IMR-90 (cell line): Measurements from ENCODE around the gene ITIH5. TPM values are rescaled to one million over a fixed set of nuclear protein-coding genes. Genes with fewer than 3 reads are reported as not detected.

Experiments
- ATAC-seq: fragments of 200-7000 bp; cut with Tn5 transposase; 2 replicates; pipeline ENCODE4 v1.9.1; 2020; ENCODE audit warnings: low read depth, mild to moderate bottlenecking, moderate library complexity
- BruUV-seq: library from RNA; stranded (reverse); fragments of 400-500 nt; replicated peaks from 2 replicates; lab custom pipeline; 2021; lab: Mats Ljungman, UMichigan
- CTCF ChIA-PET: fragments of 300-600 bp; formaldehyde crosslinking; extraction: SDS; loops from one replicate; lab custom pipeline; 2021; ENCODE audit warnings: antibody characterized with exemption; lab: Yijun Ruan, JAX
- POLR2A ChIA-PET: fragments of 300-600 bp; sonication (Branson Sonifier 250); formaldehyde crosslinking; loops from one replicate; lab custom pipeline; 2022; ENCODE audit warnings: antibody characterized with exemption; ENCODE audit not compliant: unreplicated experiment; lab: Charles Lee
- DNase-seq: peaks from one replicate; pipeline ENCODE4 v3.0.0; 2013
- H2AFZ ChIP-seq: replicated peaks from 2 replicates; pipeline ENCODE3; 2013; ENCODE audit warnings: low read length, mild to moderate bottlenecking; ENCODE audit not compliant: poor library complexity
- H2AK5ac ChIP-seq: 2 replicates; pipeline ENCODE4 v1.6.1; 2013; ENCODE audit warnings: low read depth, low read length, inconsistent platforms
- H2AK9ac ChIP-seq: replicated peaks from 2 replicates; pipeline ENCODE3; 2013; ENCODE audit warnings: mild to moderate bottlenecking, low read depth, low read length, moderate library complexity; ENCODE audit not compliant: poor library complexity
- H2BK120ac ChIP-seq: 2 replicates; pipeline ENCODE4 v1.6.1; 2013; ENCODE audit warnings: low read depth, low read length, inconsistent platforms
- H2BK15ac ChIP-seq: 3 replicates; pipeline ENCODE4 v1.6.1; 2013; ENCODE audit warnings: low read depth, low read length, inconsistent platforms
- H2BK20ac ChIP-seq: 2 replicates; pipeline ENCODE4 v1.6.1; 2013; ENCODE audit warnings: low read depth, mild to moderate bottlenecking, inconsistent platforms, low read length, moderate library complexity
- H2BK5ac ChIP-seq: 2 replicates; pipeline ENCODE4 v1.6.1; 2013; ENCODE audit warnings: mild to moderate bottlenecking, low read depth, low read length, inconsistent platforms; ENCODE audit not compliant: poor library complexity, severe bottlenecking
- H3K14ac ChIP-seq: replicated peaks from 2 replicates; pipeline ENCODE4 v1.6.1; 2013; ENCODE audit warnings: low read depth, low read length, inconsistent platforms
- H3K18ac ChIP-seq: 2 replicates; pipeline ENCODE4 v1.6.1; 2013; ENCODE audit warnings: low read depth, low read length, control low read depth
- H3K23ac ChIP-seq: 2 replicates; pipeline ENCODE4 v1.6.1; 2013; ENCODE audit warnings: low read depth, low read length, inconsistent platforms
- H3K27ac ChIP-seq: 2 replicates; pipeline ENCODE4 v1.5.1; 2013; ENCODE audit warnings: mild to moderate bottlenecking, control low read depth, low read length; ENCODE audit not compliant: insufficient read depth
- H3K27me3 ChIP-seq: 2 replicates; pipeline ENCODE4 v1.6.1; 2013; ENCODE audit warnings: low read length; ENCODE audit not compliant: control insufficient read depth, insufficient read depth
- H3K36me3 ChIP-seq: 2 replicates; pipeline ENCODE4 v1.6.1; 2013; ENCODE audit warnings: low read length, mixed read lengths; ENCODE audit not compliant: control insufficient read depth, insufficient read depth
- H3K4ac ChIP-seq: 2 replicates; pipeline ENCODE4 v1.6.1; 2013; ENCODE audit warnings: low read depth, low read length, inconsistent platforms
- H3K4me1 ChIP-seq: 2 replicates; pipeline ENCODE4 v1.6.1; 2013; ENCODE audit warnings: low read length, mixed read lengths; ENCODE audit not compliant: control insufficient read depth, insufficient read depth
- H3K4me2 ChIP-seq: 2 replicates; pipeline ENCODE4 v1.6.1; 2013; ENCODE audit warnings: low read depth, mild to moderate bottlenecking, control low read depth, low read length, moderate library complexity
- H3K4me3 ChIP-seq: 2 replicates; pipeline ENCODE4 v1.5.1; 2013; ENCODE audit warnings: low read depth, mild to moderate bottlenecking, control low read depth, low read length, moderate library complexity; ENCODE audit not compliant: insufficient read depth
- H3K56ac ChIP-seq: 2 replicates; pipeline ENCODE4 v1.6.1; 2013; ENCODE audit warnings: low read length, inconsistent platforms; ENCODE audit not compliant: insufficient read depth; ENCODE audit errors: extremely low read depth
- H3K79me1 ChIP-seq, 2 experiments: 2 replicates each; pipeline ENCODE4 v1.6.1; 2013; ENCODE audit warnings: low read length in 2 of 2, inconsistent platforms in 1 of 2, low read depth in 1 of 2
- H3K9ac ChIP-seq: 2 replicates; pipeline ENCODE4 v1.6.1; 2013; ENCODE audit warnings: low read depth, low read length, control low read depth
- H3K9me1 ChIP-seq: 2 replicates; pipeline ENCODE4 v1.6.1; 2013; ENCODE audit warnings: low read length, inconsistent platforms; ENCODE audit not compliant: insufficient read depth
- H3K9me3 ChIP-seq: 2 replicates; pipeline ENCODE4 v1.6.1; 2013; ENCODE audit warnings: low read length; ENCODE audit not compliant: control insufficient read depth, insufficient read depth
- H4K20me1 ChIP-seq: 2 replicates; pipeline ENCODE4 v1.6.1; 2013; ENCODE audit warnings: low read length, inconsistent platforms; ENCODE audit not compliant: insufficient read depth
- H4K5ac ChIP-seq: 2 replicates; pipeline ENCODE4 v1.6.1; 2013; ENCODE audit warnings: mild to moderate bottlenecking, low read depth, low read length, control low read depth
- H4K8ac ChIP-seq, 2 experiments: 2 replicates each; pipeline ENCODE4 v1.6.1; 2013; ENCODE audit warnings: low read depth in 2 of 2, low read length in 2 of 2, control low read depth in 1 of 2, inconsistent platforms in 1 of 2
- H4K91ac ChIP-seq: 2 replicates; pipeline ENCODE4 v1.6.1; 2013; ENCODE audit warnings: low read depth, low read length, inconsistent platforms; ENCODE audit not compliant: insufficient read depth
- BHLHE40 ChIP-seq: fragments of 150-350 bp; IDR thresholded peaks from 2 replicates; pipeline ENCODE4 v1.6.1; 2016; ENCODE audit warnings: mild to moderate bottlenecking, low read depth, low read length
- CHD1 ChIP-seq: IDR thresholded peaks from 2 replicates; pipeline ENCODE4 v1.6.1; 2012; ENCODE audit warnings: low read depth, low read length, improper control_type of control experiment
- MXI1 ChIP-seq: IDR thresholded peaks from 2 replicates; pipeline ENCODE4 v1.6.1; 2012; ENCODE audit warnings: low read depth, mild to moderate bottlenecking, low read length, moderate library complexity, borderline replicate concordance
- NFE2L2 ChIP-seq: fragments of 150-350 bp; IDR thresholded peaks from 2 replicates; pipeline ENCODE4 v1.6.1; 2016; ENCODE audit warnings: low read depth, mild to moderate bottlenecking, low read length
- POLR2A ChIP-seq: IDR thresholded peaks from 2 replicates; pipeline ENCODE4 v1.6.1; 2012; ENCODE audit warnings: mild to moderate bottlenecking, low read depth, low read length
- RAD21 ChIP-seq: IDR thresholded peaks from 2 replicates; pipeline ENCODE4 v1.6.1; 2012; ENCODE audit warnings: low read length, improper control_type of control experiment
- RCOR1 ChIP-seq: IDR thresholded peaks from 2 replicates; pipeline ENCODE4 v1.6.1; 2012; ENCODE audit warnings: mild to moderate bottlenecking, low read length, improper control_type of control experiment; ENCODE audit not compliant: insufficient replicate concordance
- USF2 ChIP-seq: fragments of 150-350 bp; IDR thresholded peaks from 2 replicates; pipeline ENCODE4 v1.6.1; 2017; ENCODE audit warnings: mild to moderate bottlenecking, antibody characterized with exemption, low read length, low read depth
- WGBS, 2 experiments: methylation state at CpG; one replicate each; pipeline versions ENCODE4 v1.1.5 to v1.1.7; 2013; ENCODE audit warnings: missing lambda C conversion rate in 2 of 2; ENCODE audit not compliant: insufficient read length in 1 of 2; ENCODE audit errors: extremely low coverage in 2 of 2; 5-methylcytosine and 5-hydroxymethylcytosine counted together
- dilution Hi-C: fragments of 300-500 bp; cut with HindIII; formaldehyde crosslinking; loops from one replicate; pipeline ENCODE4 v1.14.3; 2018; ENCODE audit warnings: low sequenced_read_pairs; ENCODE audit not compliant: unreplicated experiment
- in situ Hi-C: fragments of 300-500 bp; cut with MboI; formaldehyde crosslinking; loops from 3 replicates; pipeline ENCODE4 v1.14.3; 2019; ENCODE audit warnings: low sequenced_read_pairs, inconsistent platforms, mixed read lengths
- intact Hi-C: fragments of 100-400 bp; cut with micrococcal nuclease; formaldehyde crosslinking; loops from 2 replicates; pipeline ENCODE4 v1.10.0; 2022
- polyA plus RNA-seq, 3 experiments: library from polyadenylated mRNA; depleted of rRNA; stranded (reverse); fragments of >200 nt; gene quantifications; 2 replicates each; pipeline ENCODE4 v1.2.3, GENCODE V29; 2012; ENCODE audit warnings: low replicate concordance in 1 of 3
- total RNA-seq: library from RNA; depleted of rRNA; stranded (reverse); fragments of >200 nt; gene quantifications from 2 replicates; pipeline ENCODE4 v1.2.3, GENCODE V29; 2012

The ITIH5 gene
- total and polyA plus RNA-seq, 2 of the 4 experiments (the other 2 are of a cell fraction), result under 0.01 to 0.07 TPM

GRCh38 chr10:7622969-7623368 lies 43.8 kb downstream of the ITIH5 start:
- no peak overlapping the region for H4K5ac ChIP-seq
- no peak overlapping the region for H2BK120ac ChIP-seq
- DNase-seq (no peak), ATAC-seq (no peak)
- H2BK20ac ChIP-seq, result no peak overlapping the region
- H3K9me1 ChIP-seq, result no peaks in the 10 kb centered on the region
- H3K4me2 ChIP-seq, result no peak overlapping the region
- no peak overlapping the region for H3K14ac ChIP-seq
- no TSS peak for BruUV-seq
- dilution Hi-C loops (no loop called here), intact Hi-C loops (no loop called here), in situ Hi-C loops (no loop called here)
- no peak overlapping the region for H3K56ac ChIP-seq
- WGBS, 2 experiments, result no CpG with 5 or more reads among the region's 6 CpGs
- no peak overlapping the region for H3K4me3 ChIP-seq
- H2AK5ac ChIP-seq, result no peak overlapping the region
- H3K27me3 ChIP-seq, result no peaks in the 10 kb centered on the region
- no peak overlapping the region for H3K4ac ChIP-seq
- no peak overlapping the region for H2AK9ac ChIP-seq
- no peaks in the 10 kb centered on the region for H3K9me3 ChIP-seq
- H3K36me3 ChIP-seq, result no peaks in the 10 kb centered on the region
- H2BK15ac ChIP-seq, result no peak overlapping the region
- no peak overlapping the region for H2BK5ac ChIP-seq
- no peak overlapping the region for H3K23ac ChIP-seq
- no peak overlapping the region for H3K9ac ChIP-seq
- H2AFZ ChIP-seq, result no peak overlapping the region
- POLR2A ChIA-PET, result no interaction called here
- TF ChIP-seq POLR2A, result no peak
- TF ChIP-seq BHLHE40, result no peak
- TF ChIP-seq NFE2L2, result no peak
- TF ChIP-seq RAD21, result no peak
- no peak for TF ChIP-seq USF2
- TF ChIP-seq MXI1, result no peak
- no peak for TF ChIP-seq CHD1
- TF ChIP-seq RCOR1, result no peak
- no peak overlapping the region for H4K8ac ChIP-seq
- H3K4me1 ChIP-seq, result no peaks in the 10 kb centered on the region
- H4K91ac ChIP-seq, result no peak overlapping the region
- no peak overlapping the region for H3K27ac ChIP-seq
- no peaks in the 10 kb centered on the region for H4K20me1 ChIP-seq
- no peaks in the 10 kb centered on the region for H3K79me1 ChIP-seq
- H3K18ac ChIP-seq, result no peak overlapping the region
- CTCF ChIA-PET, result no interaction called here
